ENCODE data around the gene LIMCH1. TPM values are rescaled to one million over a fixed set of nuclear protein-coding genes. Genes with fewer than 3 reads are reported as not detected.

LIMCH1 gene
- total RNA-seq, 4 donors from 2014 or later, result 8.5 to 32.6 (median 27.0) TPM

- DNase-seq (ENCODE audit: low spot score in 2 of 2), result no peak
- TF ChIP-seq POLR2AphosphoS5 (IDR thresholded peaks at IDR 0.05) (no peak), EP300 (IDR thresholded peaks at IDR 0.05) (no peak)
- H3K27me3 ChIP-seq, result no peaks in the 10 kb centered on the region
- H3K27ac ChIP-seq, result no peak overlapping the region
- H3K9me3 ChIP-seq, result no peaks in the 10 kb centered on the region
- H3K4me1 ChIP-seq, result no peaks in the 10 kb centered on the region
- WGBS, result 38% methylated on average over 2 of the region's 2 CpGs
- H3K4me3 ChIP-seq, result no peak overlapping the region
- H3K36me3 ChIP-seq, result peaks cover 20% of the 10 kb centered on the region
These were observed 155.7 kb downstream of the LIMCH1 start for GRCh38 chr4:41693629-41694028.

GRCh38 chr4:41696131-41696530, 158.2 kb downstream of the LIMCH1 start:
- DNase-seq (ENCODE audit: low spot score in 2 of 2), result no peak
- Histone ChIP-seq H3K4me1 (no peaks in the 10 kb centered on the region), H3K36me3 (peaks cover 7% of the 10 kb centered on the region), H3K9me3 (no peaks in the 10 kb centered on the region), H3K27ac (no peak overlapping the region), H3K27me3 (no peaks in the 10 kb centered on the region), H3K4me3 (no peak overlapping the region)
- TF ChIP-seq CTCF (IDR thresholded peaks at IDR 0.05), result no peak
- no peak for TF ChIP-seq POLR2AphosphoS5 (IDR thresholded peaks at IDR 0.05)
- no peak for TF ChIP-seq POLR2A (IDR thresholded peaks at IDR 0.05)
- TF ChIP-seq EP300 (IDR thresholded peaks at IDR 0.05), result no peak
- 90% methylated on average over 3 of the region's 3 CpGs for WGBS

- Histone ChIP-seq H3K27ac (no peak overlapping the region), H3K36me3 (peaks cover 6% of the 10 kb centered on the region)
- WGBS, result 73% methylated on average over 4 of the region's 4 CpGs
These were observed 158.8 kb downstream of the LIMCH1 start for GRCh38 chr4:41696763-41697162.

GRCh38 chr4:41701983-41702382, 164.0 kb downstream of the LIMCH1 start:
- no peaks in the 10 kb centered on the region for H3K27me3 ChIP-seq
- no peak overlapping the region for H3K4me3 ChIP-seq
- no peak for TF ChIP-seq EP300 (IDR thresholded peaks at IDR 0.05)
- TF ChIP-seq POLR2A (IDR thresholded peaks at IDR 0.05), result no peak
- TF ChIP-seq POLR2AphosphoS5 (IDR thresholded peaks at IDR 0.05), result no peak
- no peak for TF ChIP-seq CTCF (IDR thresholded peaks at IDR 0.05)
- 89% methylated on average over 3 of the region's 3 CpGs for WGBS
- H3K4me1 ChIP-seq, result no peaks in the 10 kb centered on the region
- H3K9me3 ChIP-seq, result no peaks in the 10 kb centered on the region
- H3K36me3 ChIP-seq, result peaks cover 2% of the 10 kb centered on the region
- no peak overlapping the region for H3K27ac ChIP-seq
- DNase-seq (ENCODE audit: low spot score in 2 of 2), result no peak

More at GRCh38 chr4:41696763-41697162, 158.8 kb downstream of the LIMCH1 start:
- Histone ChIP-seq H3K27me3 (no peaks in the 10 kb centered on the region), H3K4me3 (no peak overlapping the region), H3K9me3 (no peaks in the 10 kb centered on the region), H3K4me1 (no peaks in the 10 kb centered on the region)
- TF ChIP-seq EP300 (IDR thresholded peaks at IDR 0.05) (no peak), POLR2A (IDR thresholded peaks at IDR 0.05) (no peak), POLR2AphosphoS5 (IDR thresholded peaks at IDR 0.05) (no peak), CTCF (IDR thresholded peaks at IDR 0.05) (no peak)
- no peak for DNase-seq (ENCODE audit: low spot score in 2 of 2)

GRCh38 chr4:41702770-41703169, 164.8 kb downstream of the LIMCH1 start:
- Histone ChIP-seq H3K27me3 (peaks cover 1% of the 10 kb centered on the region), H3K36me3 (no peaks in the 10 kb centered on the region), H3K4me1 (no peaks in the 10 kb centered on the region), H3K4me3 (no peak overlapping the region), H3K9me3 (no peaks in the 10 kb centered on the region), H3K27ac (no peak overlapping the region)
- WGBS, result 65% methylated on average over 4 of the region's 4 CpGs
- TF ChIP-seq POLR2A (IDR thresholded peaks at IDR 0.05), result no peak
- TF ChIP-seq POLR2AphosphoS5 (IDR thresholded peaks at IDR 0.05), result no peak
- no peak for TF ChIP-seq CTCF (IDR thresholded peaks at IDR 0.05)
- no peak for TF ChIP-seq EP300 (IDR thresholded peaks at IDR 0.05)
- no peak for DNase-seq (ENCODE audit: low spot score in 2 of 2)

- no peak for TF ChIP-seq POLR2A (IDR thresholded peaks at IDR 0.05)
- no peak for TF ChIP-seq EP300 (IDR thresholded peaks at IDR 0.05)
- TF ChIP-seq CTCF (IDR thresholded peaks at IDR 0.05), result no peak
- 63% methylated on average over 3 of the region's 3 CpGs for WGBS
These were observed 165.8 kb downstream of the LIMCH1 start for GRCh38 chr4:41703785-41704184.

More at GRCh38 chr4:41703785-41704184, 165.8 kb downstream of the LIMCH1 start:
- peaks cover 10% of the 10 kb centered on the region for H3K27me3 ChIP-seq
- H3K36me3 ChIP-seq, result no peaks in the 10 kb centered on the region
- H3K4me1 ChIP-seq, result no peaks in the 10 kb centered on the region
- H3K9me3 ChIP-seq, result no peaks in the 10 kb centered on the region
- no peak overlapping the region for H3K4me3 ChIP-seq
- no peak overlapping the region for H3K27ac ChIP-seq
- DNase-seq (ENCODE audit: low spot score in 2 of 2), result no peak

Measured in suprapubic skin (tissue), 4 donors.